ENCODE data around the gene ZSCAN9. TPM values are rescaled to one million over a fixed set of nuclear protein-coding genes. Genes with fewer than 3 reads are reported as not detected.

Gene ZSCAN9
- total RNA-seq, 1 experiment from 2014 or later = 13.7 TPM

- H3K36me3 Mint-ChIP-seq (ENCODE audit: insufficient read depth, unreplicated experiment) = peaks cover 30% of the 10 kb centered on the region
- intact Hi-C loops (cut with micrococcal nuclease) = loop anchor here (1.0 kb wide), 3 partner anchors 16 to 98 kb away; partner anchors contain the start of genes ZKSCAN3, ZSCAN26 and ZSCAN9
- H3K27me3 Mint-ChIP-seq (ENCODE audit: insufficient read depth, unreplicated experiment) = no peaks in the 10 kb centered on the region
Measured at GRCh38 chr6:28251661-28252008, 26.6 kb downstream of the ZSCAN9 start.

GRCh38 chr6:28252009-28252975 lies 27.2 kb downstream of the ZSCAN9 start, which contains the start of gene ZKSCAN4:
TSS of gene ZKSCAN4 (minus strand) at chr6:28252269. CDS start at chr6:28251980, 289 bp downstream.
- POLR2A ChIA-PET = interaction anchor here (0.7 to 5.3 kb wide), 25 partner anchors 8 to 130 kb away, joined by 3 to 99 read pairs (median 5); partner anchors contain the start of genes PGBD1, ZKSCAN3, ZKSCAN8 and ZSCAN26
- TSS peak; percentile 44 for BruUV-seq (replicated peaks)
- Mint-ChIP-seq H3K36me3 (ENCODE audit: insufficient read depth, unreplicated experiment) (peaks cover 24% of the 10 kb centered on the region), H3K27me3 (ENCODE audit: insufficient read depth, unreplicated experiment) (no peaks in the 10 kb centered on the region), H3K4me3 (ENCODE audit: unreplicated experiment) (peak within 1 kb of the TSS; percentile 93), H3K9me3 (ENCODE audit: unreplicated experiment) (no peaks in the 10 kb centered on the region), H3K4me1 (ENCODE audit: insufficient read depth, unreplicated experiment) (peaks cover 7% of the 10 kb centered on the region), H3K27ac (ENCODE audit: low read depth, unreplicated experiment) (peak within 1 kb of the TSS; percentile 83)
- CTCF ChIA-PET = interaction anchor here (0.5 to 1.5 kb wide), 6 partner anchors 14 to 130 kb away, joined by 3 to 8 read pairs (median 3); no protein-coding TSS in a partner anchor
- no peak for TF ChIP-seq CTCF (IDR thresholded peaks at IDR 0.05; ENCODE audit: unreplicated experiment)
- DNase-seq (ENCODE audit: unreplicated experiment) = peak; percentile 91
- intact Hi-C loops (cut with micrococcal nuclease) = loop anchor here (1.0 kb wide), 3 partner anchors 15 to 97 kb away; partner anchors contain the start of genes ZKSCAN3, ZSCAN26 and ZSCAN9

More at GRCh38 chr6:28251661-28252008, 26.6 kb downstream of the ZSCAN9 start:
- Mint-ChIP-seq H3K27ac (ENCODE audit: low read depth, unreplicated experiment) (peak overlapping the region; percentile 83), H3K9me3 (ENCODE audit: unreplicated experiment) (no peaks in the 10 kb centered on the region), H3K4me1 (ENCODE audit: insufficient read depth, unreplicated experiment) (peaks cover 7% of the 10 kb centered on the region), H3K4me3 (ENCODE audit: unreplicated experiment) (peak overlapping the region; percentile 93)
- TSS peak; percentile 39 for BruUV-seq (replicated peaks)
- DNase-seq (ENCODE audit: unreplicated experiment) = no peak
- TF ChIP-seq CTCF (IDR thresholded peaks at IDR 0.05; ENCODE audit: unreplicated experiment) = no peak
- POLR2A ChIA-PET = interaction anchor here (0.7 to 5.3 kb wide), 20 partner anchors 16 to 151 kb away, joined by 3 to 99 read pairs (median 6); partner anchors contain the start of genes PGBD1, ZKSCAN3, ZKSCAN8 and ZSCAN26
- CTCF ChIA-PET = interaction anchor here (0.5 to 1.4 kb wide), 3 partner anchors 13 to 104 kb away, joined by 3 to 5 read pairs (median 5); no protein-coding TSS in a partner anchor

- POLR2A ChIA-PET = interaction anchor here (5.1 to 5.3 kb wide), 2 partner anchors 13 to 112 kb away, joined by 48 to 99 read pairs; partner anchors contain the start of genes ZKSCAN8 and ZSCAN26
- no peaks in the 10 kb centered on the region for H3K27me3 Mint-ChIP-seq (ENCODE audit: insufficient read depth, unreplicated experiment)
- no TSS peak for BruUV-seq (replicated peaks)
- no peak for TF ChIP-seq CTCF (IDR thresholded peaks at IDR 0.05; ENCODE audit: unreplicated experiment)
- peaks cover 10% of the 10 kb centered on the region for H3K36me3 Mint-ChIP-seq (ENCODE audit: insufficient read depth, unreplicated experiment)
- H3K9me3 Mint-ChIP-seq (ENCODE audit: unreplicated experiment) = no peaks in the 10 kb centered on the region
- no peak overlapping the region for H3K27ac Mint-ChIP-seq (ENCODE audit: low read depth, unreplicated experiment)
- no peak overlapping the region for H3K4me3 Mint-ChIP-seq (ENCODE audit: unreplicated experiment)
- intact Hi-C loops (cut with micrococcal nuclease) = no loop called here
- CTCF ChIA-PET = interaction anchor here (1.0 kb wide), 1 partner anchor 10 kb away, joined by 3 read pairs; no protein-coding TSS in a partner anchor
- DNase-seq (ENCODE audit: unreplicated experiment) = no peak
- H3K4me1 Mint-ChIP-seq (ENCODE audit: insufficient read depth, unreplicated experiment) = peaks cover 7% of the 10 kb centered on the region
Measured at GRCh38 chr6:28254121-28254519, 29.0 kb downstream of the ZSCAN9 start.

DNA sequence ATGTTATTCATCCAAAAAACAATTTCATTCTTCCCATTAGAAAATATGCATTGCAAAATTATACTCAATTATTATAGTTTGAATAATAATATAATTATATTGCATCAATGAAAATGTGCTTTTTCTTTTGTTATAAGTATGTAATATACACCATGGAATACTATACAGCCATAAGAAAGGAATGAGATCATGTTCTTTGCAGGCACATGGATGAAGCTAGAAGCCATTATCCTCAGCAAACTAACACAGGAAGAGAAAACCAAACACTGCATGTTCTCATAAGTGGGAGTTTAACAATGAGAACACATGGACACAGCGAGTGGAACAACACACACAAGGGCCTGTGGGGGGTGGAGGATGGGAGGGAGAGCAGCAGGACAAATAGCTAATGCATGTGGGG lies 32.0 kb downstream of the ZSCAN9 start:
- no peaks in the 10 kb centered on the region for H3K27me3 Mint-ChIP-seq (ENCODE audit: insufficient read depth, unreplicated experiment)
- no peak overlapping the region for H3K4me3 Mint-ChIP-seq (ENCODE audit: unreplicated experiment)
- ChIA-PET POLR2A (interaction anchor here (0.6 kb wide), 2 partner anchors 10 to 127 kb away, joined by 3 to 4 read pairs; partner anchors contain the start of gene ZSCAN26), CTCF (no interaction called here)
- no TSS peak for BruUV-seq (replicated peaks)
- no peak for DNase-seq (ENCODE audit: unreplicated experiment)
- no peaks in the 10 kb centered on the region for H3K9me3 Mint-ChIP-seq (ENCODE audit: unreplicated experiment)
- intact Hi-C loops (cut with micrococcal nuclease) = no loop called here
- peaks cover 5% of the 10 kb centered on the region for H3K36me3 Mint-ChIP-seq (ENCODE audit: insufficient read depth, unreplicated experiment)
- H3K4me1 Mint-ChIP-seq (ENCODE audit: insufficient read depth, unreplicated experiment) = peaks cover 7% of the 10 kb centered on the region
- no peak for TF ChIP-seq CTCF (IDR thresholded peaks at IDR 0.05; ENCODE audit: unreplicated experiment)
- no peak overlapping the region for H3K27ac Mint-ChIP-seq (ENCODE audit: low read depth, unreplicated experiment)

Data from MCF 10A (cell line).